GM10266 (cell line): ENCODE results near the gene NPAS3.

ENCODE experiments used
- DNase-seq: peaks from one replicate; pipeline ENCODE4 v3.0.0; 2012; ENCODE audit errors: extremely low spot score
- CTCF ChIP-seq: IDR thresholded peaks from 2 replicates; pipeline ENCODE4 v1.5.1; 2012; ENCODE audit warnings: mild to moderate bottlenecking, low read depth; ENCODE audit not compliant: control insufficient read depth, insufficient read depth; ENCODE audit errors: missing control alignments

The NPAS3 gene

GRCh38 chr14:32932914-32933628 is 5.6 kb upstream of the NPAS3 start:
- peak; percentile 10 for DNase-seq
- TF ChIP-seq CTCF, result no peak

- no peak for TF ChIP-seq CTCF
- DNase-seq, result peak; percentile 23
Measured at GRCh38 chr14:32933629-32934072, 5.0 kb upstream of the NPAS3 start.

GRCh38 chr14:32934073-32934880 is 4.4 kb upstream of the NPAS3 start:
- no peak for TF ChIP-seq CTCF
- DNase-seq, result peak; percentile 14

GRCh38 chr14:32934881-32935633 is 3.6 kb upstream of the NPAS3 start:
- DNase-seq, result peak; percentile 32
- TF ChIP-seq CTCF, result no peak

GRCh38 chr14:32939254-32940065 is 781 bp downstream of the NPAS3 start:
- no peak for TF ChIP-seq CTCF
- peak; percentile 52 for DNase-seq

GRCh38 chr14:32940066-32940651 is 1.5 kb downstream of the NPAS3 start:
- no peak for TF ChIP-seq CTCF
- peak; percentile 17 for DNase-seq
